Measurements from ENCODE around the gene PSMA8.
"Not testable (repeated sequence)": the region's sequence is repeated elsewhere in the genome, so short reads cannot be mapped to it uniquely, and the experiment has no call there.

The PSMA8 gene

GRCh38 chr18:26215247-26215970 lies 81.7 kb downstream of the PSMA8 start:
- Histone ChIP-seq H3K27me3 (ENCODE audit: control insufficient read depth, insufficient read depth, low read length) (no peaks in the 10 kb centered on the region), H3K4me3 (ENCODE audit: low read length) (no peak overlapping the region), H3K4me1 (ENCODE audit: control insufficient read depth, insufficient read depth, low read length) (no peaks in the 10 kb centered on the region), H3K4me2 (ENCODE audit: low read length) (no peak overlapping the region), H3K36me3 (ENCODE audit: insufficient read depth, low read length) (no peaks in the 10 kb centered on the region), H3K9ac (ENCODE audit: low read depth, low read length) (no peak overlapping the region), H3K9me3 (replicated peaks; ENCODE audit: low read length) (no peaks in the 10 kb centered on the region)

- no peak overlapping the region for H3K4me3 ChIP-seq (ENCODE audit: low read length)
- H3K9ac ChIP-seq (ENCODE audit: low read depth, low read length) = no peak overlapping the region
These were observed 91.5 kb downstream of the PSMA8 start for GRCh38 chr18:26225022-26225693.

GRCh38 chr18:26225915-26226228 lies 92.2 kb downstream of the PSMA8 start:
- Histone ChIP-seq H3K4me3 (ENCODE audit: low read length) (peak overlapping the region; percentile 97), H3K27me3 (ENCODE audit: control insufficient read depth, insufficient read depth, low read length) (peaks cover 15% of the 10 kb centered on the region), H3K36me3 (ENCODE audit: insufficient read depth, low read length) (no peaks in the 10 kb centered on the region), H3K4me2 (ENCODE audit: low read length) (peak overlapping the region; percentile 85), H3K9ac (ENCODE audit: low read depth, low read length) (peak overlapping the region; percentile 84), H3K9me3 (replicated peaks; ENCODE audit: low read length) (no peaks in the 10 kb centered on the region), H3K4me1 (ENCODE audit: control insufficient read depth, insufficient read depth, low read length) (peaks cover 6% of the 10 kb centered on the region)

More at GRCh38 chr18:26225022-26225693, 91.5 kb downstream of the PSMA8 start:
- Histone ChIP-seq H3K4me2 (ENCODE audit: low read length) (peak overlapping the region; percentile 85), H3K36me3 (ENCODE audit: insufficient read depth, low read length) (no peaks in the 10 kb centered on the region), H3K9me3 (replicated peaks; ENCODE audit: low read length) (no peaks in the 10 kb centered on the region), H3K4me1 (ENCODE audit: control insufficient read depth, insufficient read depth, low read length) (peaks cover 6% of the 10 kb centered on the region), H3K27me3 (ENCODE audit: control insufficient read depth, insufficient read depth, low read length) (peaks cover 15% of the 10 kb centered on the region)

GRCh38 chr18:26226229-26227050 lies 92.8 kb downstream of the PSMA8 start, which contains the start of gene TAF4B:
TAF4B (plus strand) TSS chr18:26226445; CDS start chr18:26226934, 489 bp downstream.
- Histone ChIP-seq H3K4me1 (ENCODE audit: control insufficient read depth, insufficient read depth, low read length) (peaks cover 6% of the 10 kb centered on the region), H3K9ac (ENCODE audit: low read depth, low read length) (peak within 1 kb of the TSS; percentile 84), H3K4me3 (ENCODE audit: low read length) (peak within 1 kb of the TSS; percentile 97), H3K36me3 (ENCODE audit: insufficient read depth, low read length) (no peaks in the 10 kb centered on the region), H3K9me3 (replicated peaks; ENCODE audit: low read length) (no peaks in the 10 kb centered on the region), H3K27me3 (ENCODE audit: control insufficient read depth, insufficient read depth, low read length) (peaks cover 10% of the 10 kb centered on the region), H3K4me2 (ENCODE audit: low read length) (peak within 1 kb of the TSS; percentile 85)

GRCh38 chr18:26227051-26227670 lies 93.5 kb downstream of the PSMA8 start:
- Histone ChIP-seq H3K9me3 (replicated peaks; ENCODE audit: low read length) (no peaks in the 10 kb centered on the region), H3K4me1 (ENCODE audit: control insufficient read depth, insufficient read depth, low read length) (peaks cover 6% of the 10 kb centered on the region), H3K36me3 (ENCODE audit: insufficient read depth, low read length) (no peaks in the 10 kb centered on the region), H3K4me2 (ENCODE audit: low read length) (peak overlapping the region; percentile 85), H3K27me3 (ENCODE audit: control insufficient read depth, insufficient read depth, low read length) (peaks cover 4% of the 10 kb centered on the region), H3K4me3 (ENCODE audit: low read length) (peak overlapping the region; percentile 97), H3K9ac (ENCODE audit: low read depth, low read length) (peak overlapping the region; percentile 84)

- H3K4me1 ChIP-seq (ENCODE audit: control insufficient read depth, insufficient read depth, low read length) = peaks cover 6% of the 10 kb centered on the region
- no peak overlapping the region for H3K4me3 ChIP-seq (ENCODE audit: low read length)
- H3K27me3 ChIP-seq (ENCODE audit: control insufficient read depth, insufficient read depth, low read length) = peaks cover 4% of the 10 kb centered on the region
- no peak overlapping the region for H3K4me2 ChIP-seq (ENCODE audit: low read length)
- no peaks in the 10 kb centered on the region for H3K9me3 ChIP-seq (replicated peaks; ENCODE audit: low read length)
- no peaks in the 10 kb centered on the region for H3K36me3 ChIP-seq (ENCODE audit: insufficient read depth, low read length)
- no peak overlapping the region for H3K9ac ChIP-seq (ENCODE audit: low read depth, low read length)
These were observed 95.0 kb downstream of the PSMA8 start for GRCh38 chr18:26228562-26229260.

GRCh38 chr18:26230497-26230896 lies 96.8 kb downstream of the PSMA8 start:
- no peak overlapping the region for H3K4me3 ChIP-seq (ENCODE audit: low read length)
- no peaks in the 10 kb centered on the region for H3K9me3 ChIP-seq (replicated peaks; ENCODE audit: low read length)
- no peak overlapping the region for H3K9ac ChIP-seq (ENCODE audit: low read depth, low read length)
- H3K36me3 ChIP-seq (ENCODE audit: insufficient read depth, low read length) = no peaks in the 10 kb centered on the region
- H3K4me1 ChIP-seq (ENCODE audit: control insufficient read depth, insufficient read depth, low read length) = peaks cover 4% of the 10 kb centered on the region
- H3K27me3 ChIP-seq (ENCODE audit: control insufficient read depth, insufficient read depth, low read length) = no peaks in the 10 kb centered on the region
- H3K4me2 ChIP-seq (ENCODE audit: low read length) = no peak overlapping the region

GRCh38 chr18:26233208-26233607 lies 99.5 kb downstream of the PSMA8 start:
- H3K4me1 ChIP-seq (ENCODE audit: control insufficient read depth, insufficient read depth, low read length) = no peaks in the 10 kb centered on the region
- no peaks in the 10 kb centered on the region for H3K27me3 ChIP-seq (ENCODE audit: control insufficient read depth, insufficient read depth, low read length)
- H3K9me3 ChIP-seq (replicated peaks; ENCODE audit: low read length) = no peaks in the 10 kb centered on the region
- H3K36me3 ChIP-seq (ENCODE audit: insufficient read depth, low read length) = no peaks in the 10 kb centered on the region
- H3K9ac ChIP-seq (ENCODE audit: low read depth, low read length) = no peak overlapping the region
- no peak overlapping the region for H3K4me3 ChIP-seq (ENCODE audit: low read length)
- H3K4me2 ChIP-seq (ENCODE audit: low read length) = no peak overlapping the region

- H3K9ac ChIP-seq (ENCODE audit: low read depth, low read length); H3K36me3 ChIP-seq (ENCODE audit: insufficient read depth, low read length); H3K4me1 ChIP-seq (ENCODE audit: control insufficient read depth, insufficient read depth, low read length); H3K27me3 ChIP-seq (ENCODE audit: control insufficient read depth, insufficient read depth, low read length); H3K4me3 ChIP-seq (ENCODE audit: low read length); H3K9me3 ChIP-seq (replicated peaks; ENCODE audit: low read length); H3K4me2 ChIP-seq (ENCODE audit: low read length): not testable (repeated sequence)
These were observed 103.7 kb downstream of the PSMA8 start for GRCh38 chr18:26237363-26237762.

GRCh38 chr18:26238718-26239117 lies 105.0 kb downstream of the PSMA8 start:
- not testable (repeated sequence) for H3K4me3 ChIP-seq (ENCODE audit: low read length); H3K4me1 ChIP-seq (ENCODE audit: control insufficient read depth, insufficient read depth, low read length); H3K9ac ChIP-seq (ENCODE audit: low read depth, low read length); H3K9me3 ChIP-seq (replicated peaks; ENCODE audit: low read length); H3K36me3 ChIP-seq (ENCODE audit: insufficient read depth, low read length); H3K4me2 ChIP-seq (ENCODE audit: low read length); H3K27me3 ChIP-seq (ENCODE audit: control insufficient read depth, insufficient read depth, low read length)

- H3K9ac ChIP-seq (ENCODE audit: low read depth, low read length); H3K9me3 ChIP-seq (replicated peaks; ENCODE audit: low read length); H3K4me1 ChIP-seq (ENCODE audit: control insufficient read depth, insufficient read depth, low read length); H3K4me3 ChIP-seq (ENCODE audit: low read length); H3K4me2 ChIP-seq (ENCODE audit: low read length); H3K36me3 ChIP-seq (ENCODE audit: insufficient read depth, low read length); H3K27me3 ChIP-seq (ENCODE audit: control insufficient read depth, insufficient read depth, low read length): not testable (repeated sequence)
These were observed 108.7 kb downstream of the PSMA8 start for GRCh38 chr18:26242392-26242791.
